BJ (cell line): Measurements from ENCODE around the gene UNC79. TPM values are rescaled to one million over a fixed set of nuclear protein-coding genes. Genes with fewer than 3 reads are reported as not detected.

ENCODE experiments used
- CTCF ChIA-PET: fragments of 350-600 bp; formaldehyde crosslinking; extraction: SDS; loops from one replicate; lab custom pipeline; 2021; ENCODE audit warnings: antibody characterized with exemption, inconsistent platforms; lab: Yijun Ruan, JAX
- POLR2A ChIA-PET: fragments of 300-600 bp; sonication (Branson Sonifier 250); formaldehyde crosslinking; extraction: SDS; loops from one replicate; lab custom pipeline; 2021; ENCODE audit warnings: antibody characterized with exemption; lab: Charles Lee
- DNase-seq: peaks from one replicate; pipeline ENCODE4 v3.0.0-alpha.2; 2011; ENCODE audit warnings: low read depth
- H3K27me3 ChIP-seq: 2 replicates; pipeline ENCODE4 v1.6.0; 2011; ENCODE audit warnings: low read length; ENCODE audit not compliant: control insufficient read depth, insufficient read depth
- H3K36me3 ChIP-seq: 2 replicates; pipeline ENCODE4 v1.5.1; 2011; ENCODE audit warnings: low read length; ENCODE audit not compliant: control insufficient read depth, insufficient read depth
- H3K4me3 ChIP-seq: 2 replicates; pipeline ENCODE4 v1.5.1; 2011; ENCODE audit warnings: low read depth, mild to moderate bottlenecking, control low read depth, low read length
- polyA plus RNA-seq: library from polyadenylated mRNA; depleted of rRNA; stranded (reverse); fragments of >200 nt; gene quantifications from 2 replicates; pipeline ENCODE4 v1.2.3, GENCODE V29; 2011
- TF ChIP-seq, protein P1 (sequence below): IDR thresholded peaks from 2 replicates; pipeline ENCODE4 v1.5.1; 2011; ENCODE audit warnings: low read depth, mild to moderate bottlenecking, control low read depth, inconsistent platforms, low read length, moderate library complexity; ENCODE audit not compliant: insufficient read depth

Gene UNC79
- polyA plus RNA-seq, 1 experiment, result 0.04 TPM

GRCh38 chr14:93543766-93544165, 113.0 kb downstream of the UNC79 start:
- no peaks in the 10 kb centered on the region for H3K27me3 ChIP-seq
- H3K4me3 ChIP-seq, result no peak overlapping the region
- POLR2A ChIA-PET, result no interaction called here
- DNase-seq, result no peak
- no peaks in the 10 kb centered on the region for H3K36me3 ChIP-seq
- TF ChIP-seq, protein P1, sequence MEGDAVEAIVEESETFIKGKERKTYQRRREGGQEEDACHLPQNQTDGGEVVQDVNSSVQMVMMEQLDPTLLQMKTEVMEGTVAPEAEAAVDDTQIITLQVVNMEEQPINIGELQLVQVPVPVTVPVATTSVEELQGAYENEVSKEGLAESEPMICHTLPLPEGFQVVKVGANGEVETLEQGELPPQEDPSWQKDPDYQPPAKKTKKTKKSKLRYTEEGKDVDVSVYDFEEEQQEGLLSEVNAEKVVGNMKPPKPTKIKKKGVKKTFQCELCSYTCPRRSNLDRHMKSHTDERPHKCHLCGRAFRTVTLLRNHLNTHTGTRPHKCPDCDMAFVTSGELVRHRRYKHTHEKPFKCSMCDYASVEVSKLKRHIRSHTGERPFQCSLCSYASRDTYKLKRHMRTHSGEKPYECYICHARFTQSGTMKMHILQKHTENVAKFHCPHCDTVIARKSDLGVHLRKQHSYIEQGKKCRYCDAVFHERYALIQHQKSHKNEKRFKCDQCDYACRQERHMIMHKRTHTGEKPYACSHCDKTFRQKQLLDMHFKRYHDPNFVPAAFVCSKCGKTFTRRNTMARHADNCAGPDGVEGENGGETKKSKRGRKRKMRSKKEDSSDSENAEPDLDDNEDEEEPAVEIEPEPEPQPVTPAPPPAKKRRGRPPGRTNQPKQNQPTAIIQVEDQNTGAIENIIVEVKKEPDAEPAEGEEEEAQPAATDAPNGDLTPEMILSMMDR, result peak; percentile 34; the same call in 1 of the 2 replicates
- CTCF ChIA-PET, result interaction anchor here (0.7 kb wide), 1 partner anchor 317 kb away, joined by 3 read pairs; no protein-coding TSS in a partner anchor

GRCh38 chr14:93544212-93544611, 113.5 kb downstream of the UNC79 start:
- Histone ChIP-seq H3K36me3 (no peaks in the 10 kb centered on the region), H3K4me3 (no peak overlapping the region), H3K27me3 (no peaks in the 10 kb centered on the region)
- DNase-seq, result no peak
- TF ChIP-seq, protein P1, result no peak
- CTCF ChIA-PET, result interaction anchor here (0.7 kb wide), 1 partner anchor 317 kb away, joined by 3 read pairs; no protein-coding TSS in a partner anchor
- POLR2A ChIA-PET, result no interaction called here

DNA sequence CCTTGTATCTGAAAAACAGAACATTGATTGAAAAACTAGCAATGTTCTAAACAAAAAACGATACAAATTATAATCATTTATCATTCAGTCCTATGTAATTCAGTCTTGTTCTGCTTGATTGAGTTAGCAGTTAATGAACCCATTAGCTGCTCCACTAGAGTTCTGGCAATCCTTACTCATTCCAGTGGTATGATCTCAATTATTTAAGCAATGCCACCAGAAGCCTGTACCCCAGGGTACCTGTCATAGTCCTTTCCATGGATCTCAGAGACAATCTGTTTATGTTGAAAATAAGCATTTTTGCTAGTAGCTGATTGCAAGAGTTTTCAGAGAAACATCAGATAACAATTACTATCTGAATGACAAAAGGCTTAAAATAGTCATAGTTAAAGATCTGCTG, 115.9 kb downstream of the UNC79 start:
- Histone ChIP-seq H3K36me3 (no peaks in the 10 kb centered on the region), H3K4me3 (no peak overlapping the region), H3K27me3 (no peaks in the 10 kb centered on the region)
- DNase-seq, result no peak
- TF ChIP-seq, protein P1, result no peak
- ChIA-PET CTCF (interaction anchor here (1.0 to 1.6 kb wide), 2 partner anchors 33 to 339 kb away, joined by 3 to 4 read pairs; partner anchors contain the start of genes GON7 and UBR7), POLR2A (no interaction called here)

- POLR2A ChIA-PET, result no interaction called here
- CTCF ChIA-PET, result interaction anchor here (0.7 to 1.6 kb wide), 2 partner anchors 9 to 408 kb away, joined by 3 to 4 read pairs; no protein-coding TSS in a partner anchor
- no peak for DNase-seq
- H3K4me3 ChIP-seq, result no peak overlapping the region
- TF ChIP-seq, protein P1, result no peak
- no peaks in the 10 kb centered on the region for H3K27me3 ChIP-seq
- H3K36me3 ChIP-seq, result no peaks in the 10 kb centered on the region
Observed at GRCh38 chr14:93548102-93548843, 117.5 kb downstream of the UNC79 start.

DNA sequence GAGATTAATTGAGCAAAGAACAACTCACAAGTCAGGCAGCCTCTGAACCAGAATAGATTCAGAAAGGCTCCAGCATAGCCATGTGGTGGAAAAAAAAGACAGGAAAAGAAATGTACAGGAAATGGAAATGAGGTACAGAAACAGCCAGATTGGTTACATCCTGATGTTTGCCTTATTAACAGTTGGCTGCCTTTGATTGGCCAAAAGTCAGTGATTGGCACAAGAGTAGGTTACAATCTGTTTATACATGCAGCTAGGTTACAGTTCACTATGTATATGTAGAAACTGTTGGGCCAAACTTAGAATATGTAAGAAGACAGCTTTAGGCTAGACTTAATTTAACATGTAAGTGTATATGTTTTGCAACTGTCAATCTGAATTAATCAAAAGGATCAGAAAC, 118.9 kb downstream of the UNC79 start:
- no peak for DNase-seq
- CTCF ChIA-PET, result interaction anchor here (1.1 to 1.6 kb wide), 3 partner anchors 8 to 342 kb away, joined by 3 read pairs; no protein-coding TSS in a partner anchor
- H3K4me3 ChIP-seq, result no peak overlapping the region
- no peaks in the 10 kb centered on the region for H3K27me3 ChIP-seq
- POLR2A ChIA-PET, result no interaction called here
- TF ChIP-seq, protein P1, result no peak
- H3K36me3 ChIP-seq, result no peaks in the 10 kb centered on the region
